ENCODE results near the gene AAMP. TPM values are rescaled to one million over a fixed set of nuclear protein-coding genes. Genes with fewer than 3 reads are reported as not detected.

AAMP gene
- total and polyA plus RNA-seq, 9 donors, result 71.1 to 144 (median 106) TPM

GRCh38 chr2:218291318-218292047 lies 21.5 kb upstream of the AAMP start:
- WGBS, 3 donors, result 21 to 23% (median 22%) methylated on average over 12 of the region's 12 CpGs
- H3K4me3 ChIP-seq, result peak overlapping the region; percentile 94
- H3K36me3 ChIP-seq, result no peaks in the 10 kb centered on the region
- no peaks in the 10 kb centered on the region for H3K9me3 ChIP-seq
- no peaks in the 10 kb centered on the region for H3K27me3 ChIP-seq
- intact Hi-C loops (cut with DNase I), result loop anchor here in 2 of 4 donors (5.0 to 10.0 kb wide), 2 partner anchors 106 to 173 kb away; partner anchors contain the start of gene CTDSP1 (in 1 of the 2)
- H3K27ac ChIP-seq, result peak overlapping the region; percentile 89 to 99
- no peak for TF ChIP-seq EP300 (IDR thresholded peaks at IDR 0.05)
- no peak for TF ChIP-seq POLR2A (IDR thresholded peaks at IDR 0.05)
- TF ChIP-seq, protein P1, sequence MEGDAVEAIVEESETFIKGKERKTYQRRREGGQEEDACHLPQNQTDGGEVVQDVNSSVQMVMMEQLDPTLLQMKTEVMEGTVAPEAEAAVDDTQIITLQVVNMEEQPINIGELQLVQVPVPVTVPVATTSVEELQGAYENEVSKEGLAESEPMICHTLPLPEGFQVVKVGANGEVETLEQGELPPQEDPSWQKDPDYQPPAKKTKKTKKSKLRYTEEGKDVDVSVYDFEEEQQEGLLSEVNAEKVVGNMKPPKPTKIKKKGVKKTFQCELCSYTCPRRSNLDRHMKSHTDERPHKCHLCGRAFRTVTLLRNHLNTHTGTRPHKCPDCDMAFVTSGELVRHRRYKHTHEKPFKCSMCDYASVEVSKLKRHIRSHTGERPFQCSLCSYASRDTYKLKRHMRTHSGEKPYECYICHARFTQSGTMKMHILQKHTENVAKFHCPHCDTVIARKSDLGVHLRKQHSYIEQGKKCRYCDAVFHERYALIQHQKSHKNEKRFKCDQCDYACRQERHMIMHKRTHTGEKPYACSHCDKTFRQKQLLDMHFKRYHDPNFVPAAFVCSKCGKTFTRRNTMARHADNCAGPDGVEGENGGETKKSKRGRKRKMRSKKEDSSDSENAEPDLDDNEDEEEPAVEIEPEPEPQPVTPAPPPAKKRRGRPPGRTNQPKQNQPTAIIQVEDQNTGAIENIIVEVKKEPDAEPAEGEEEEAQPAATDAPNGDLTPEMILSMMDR (IDR thresholded peaks at IDR 0.05), result no peak
- H3K4me1 ChIP-seq (ENCODE audit: insufficient read depth), result peaks cover 13% of the 10 kb centered on the region
- peak in 4 of 5 donors; percentile 45 to 61 (median 55) for DNase-seq

GRCh38 chr2:218290316-218291261 lies 20.7 kb upstream of the AAMP start:
- no peak for DNase-seq
- H3K36me3 ChIP-seq, result no peaks in the 10 kb centered on the region
- peak overlapping the region; percentile 94 for H3K4me3 ChIP-seq
- WGBS, 3 donors, result 40 to 51% (median 48%) methylated on average over 12 of the region's 12 CpGs
- TF ChIP-seq POLR2A (IDR thresholded peaks at IDR 0.05), result no peak
- TF ChIP-seq, protein P1 (IDR thresholded peaks at IDR 0.05), result no peak
- no peak for TF ChIP-seq EP300 (IDR thresholded peaks at IDR 0.05)
- peak overlapping the region; percentile 89 to 99 for H3K27ac ChIP-seq
- no peaks in the 10 kb centered on the region for H3K9me3 ChIP-seq
- intact Hi-C loops (cut with DNase I), result loop anchor here in 2 of 4 donors (5.0 to 10.0 kb wide), 2 partner anchors 107 to 174 kb away; partner anchors contain the start of gene CTDSP1 (in 1 of the 2)
- H3K27me3 ChIP-seq, result no peaks in the 10 kb centered on the region
- peaks cover 19% of the 10 kb centered on the region for H3K4me1 ChIP-seq (ENCODE audit: insufficient read depth)

- DNase-seq, result no peak
Measured at GRCh38 chr2:218289639-218290315, 19.8 kb upstream of the AAMP start.

More at GRCh38 chr2:218289639-218290315, 19.8 kb upstream of the AAMP start:
- Histone ChIP-seq H3K4me1 (ENCODE audit: insufficient read depth) (peaks cover 23% of the 10 kb centered on the region), H3K4me3 (no peak overlapping the region), H3K36me3 (no peaks in the 10 kb centered on the region), H3K27me3 (no peaks in the 10 kb centered on the region), H3K27ac (peak overlapping the region in 1 of 2 donors; percentile 99), H3K9me3 (no peaks in the 10 kb centered on the region)
- TF ChIP-seq POLR2A (IDR thresholded peaks at IDR 0.05) (no peak), EP300 (IDR thresholded peaks at IDR 0.05) (no peak)
- TF ChIP-seq, protein P1 (IDR thresholded peaks at IDR 0.05), result no peak
- WGBS, 3 donors, result 37 to 46% (median 43%) methylated on average over 6 of the region's 6 CpGs
- intact Hi-C loops (cut with DNase I), result loop anchor here in 2 of 4 donors (5.0 to 10.0 kb wide), 2 partner anchors 108 to 175 kb away; partner anchors contain the start of gene CTDSP1 (in 1 of the 2)
